DOHH2 (cell line): ENCODE results near the gene CEL.

Experiments used
- H3F3A ChIP-seq: fragments of 200-600 bp; sonication (generic), shearing (Covaris generic); 2 replicates; pipeline ENCODE4 v1.6.0; 2016; ENCODE audit warnings: antibody characterized with exemption, mild to moderate bottlenecking; ENCODE audit not compliant: control insufficient read depth, insufficient read depth
- H3K27ac ChIP-seq: fragments of 200-600 bp; sonication (generic); 2 replicates; pipeline ENCODE4 v1.5.1; 2014; ENCODE audit warnings: low read depth, mild to moderate bottlenecking, low read length, moderate library complexity
- H3K27me3 ChIP-seq: fragments of 200-600 bp; sonication (generic); 2 replicates; pipeline ENCODE4 v1.6.1; 2014; ENCODE audit warnings: mild to moderate bottlenecking, low read length, mixed read lengths; ENCODE audit not compliant: control insufficient read depth
- H3K36me3 ChIP-seq: fragments of 200-600 bp; sonication (generic); 2 replicates; pipeline ENCODE4 v1.6.1; 2014; ENCODE audit warnings: mild to moderate bottlenecking, low read length, moderate library complexity, mixed read lengths; ENCODE audit not compliant: control insufficient read depth
- H3K4me1 ChIP-seq: fragments of 200-600 bp; sonication (generic); 2 replicates; pipeline ENCODE4 v1.6.1; 2014; ENCODE audit warnings: mild to moderate bottlenecking, low read length, mixed read lengths; ENCODE audit not compliant: control insufficient read depth
- H3K4me2 ChIP-seq: fragments of 200-600 bp; sonication (generic); 2 replicates; pipeline ENCODE4 v1.6.0; 2014; ENCODE audit warnings: mild to moderate bottlenecking, low read length, moderate library complexity
- H3K4me3 ChIP-seq: fragments of 200-600 bp; sonication (generic); 2 replicates; pipeline ENCODE4 v1.5.1; 2014; ENCODE audit warnings: mild to moderate bottlenecking, low read length, mixed read lengths
- H3K79me2 ChIP-seq: fragments of 200-600 bp; sonication (generic); 2 replicates; pipeline ENCODE4 v1.6.1; 2014; ENCODE audit warnings: mild to moderate bottlenecking, low read length, mixed read lengths; ENCODE audit not compliant: control insufficient read depth
- H3K9me2 ChIP-seq: fragments of 200-600 bp; sonication (generic); replicated peaks from 2 replicates; pipeline ENCODE4 v1.6.1; 2014; ENCODE audit warnings: mild to moderate bottlenecking, low read length, mixed read lengths; ENCODE audit not compliant: control insufficient read depth
- H3K9me3 ChIP-seq: fragments of 200-600 bp; sonication (generic); 2 replicates; pipeline ENCODE4 v1.6.1; 2014; ENCODE audit warnings: antibody characterized with exemption, low read length, mixed read lengths; ENCODE audit not compliant: control insufficient read depth, insufficient read depth
- H4K20me1 ChIP-seq: fragments of 200-600 bp; sonication (generic); 2 replicates; pipeline ENCODE4 v1.6.0; 2014; ENCODE audit warnings: low read depth, mild to moderate bottlenecking, antibody characterized with exemption, low read length, moderate library complexity; ENCODE audit not compliant: control insufficient read depth, insufficient read depth
- EZH2phosphoT487 ChIP-seq: fragments of 200-600 bp; sonication (generic); IDR thresholded peaks from 2 replicates; pipeline ENCODE4 v1.6.1; 2017; ENCODE audit warnings: borderline replicate concordance, mild to moderate bottlenecking, antibody characterized with exemption, low read length, moderate library complexity, mixed read lengths
- TF ChIP-seq, protein P1 (sequence below): fragments of 200-600 bp; sonication (generic); IDR thresholded peaks from one replicate; pipeline ENCODE4 v1.5.1; 2014; ENCODE audit warnings: antibody characterized with exemption, mild to moderate bottlenecking, low read depth, low read length; ENCODE audit not compliant: poor library complexity, severe bottlenecking

The CEL gene

GRCh38 chr9:133116346-133117231, 54.8 kb downstream of the CEL start:
- no peaks in the 10 kb centered on the region for H3K9me3 ChIP-seq
- no peak overlapping the region for H3K4me3 ChIP-seq
- H3K27ac ChIP-seq: no peak overlapping the region
- peaks cover under 1% of the 10 kb centered on the region; the same call in 1 of the 2 replicates for H3F3A ChIP-seq
- H3K36me3 ChIP-seq: no peaks in the 10 kb centered on the region; the same call in 1 of the 2 replicates
- no peaks in the 10 kb centered on the region for H3K9me2 ChIP-seq
- H3K27me3 ChIP-seq: no peaks in the 10 kb centered on the region
- TF ChIP-seq EZH2phosphoT487: no peak
- TF ChIP-seq, protein P1, sequence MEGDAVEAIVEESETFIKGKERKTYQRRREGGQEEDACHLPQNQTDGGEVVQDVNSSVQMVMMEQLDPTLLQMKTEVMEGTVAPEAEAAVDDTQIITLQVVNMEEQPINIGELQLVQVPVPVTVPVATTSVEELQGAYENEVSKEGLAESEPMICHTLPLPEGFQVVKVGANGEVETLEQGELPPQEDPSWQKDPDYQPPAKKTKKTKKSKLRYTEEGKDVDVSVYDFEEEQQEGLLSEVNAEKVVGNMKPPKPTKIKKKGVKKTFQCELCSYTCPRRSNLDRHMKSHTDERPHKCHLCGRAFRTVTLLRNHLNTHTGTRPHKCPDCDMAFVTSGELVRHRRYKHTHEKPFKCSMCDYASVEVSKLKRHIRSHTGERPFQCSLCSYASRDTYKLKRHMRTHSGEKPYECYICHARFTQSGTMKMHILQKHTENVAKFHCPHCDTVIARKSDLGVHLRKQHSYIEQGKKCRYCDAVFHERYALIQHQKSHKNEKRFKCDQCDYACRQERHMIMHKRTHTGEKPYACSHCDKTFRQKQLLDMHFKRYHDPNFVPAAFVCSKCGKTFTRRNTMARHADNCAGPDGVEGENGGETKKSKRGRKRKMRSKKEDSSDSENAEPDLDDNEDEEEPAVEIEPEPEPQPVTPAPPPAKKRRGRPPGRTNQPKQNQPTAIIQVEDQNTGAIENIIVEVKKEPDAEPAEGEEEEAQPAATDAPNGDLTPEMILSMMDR: no peak
- H3K4me1 ChIP-seq: peaks cover 28% of the 10 kb centered on the region
- peaks cover 26% of the 10 kb centered on the region for H4K20me1 ChIP-seq
- peaks cover 44% of the 10 kb centered on the region for H3K79me2 ChIP-seq
- H3K4me2 ChIP-seq: no peak overlapping the region

GRCh38 chr9:133117271-133118178, 55.7 kb downstream of the CEL start:
- Histone ChIP-seq H4K20me1 (peaks cover 26% of the 10 kb centered on the region), H3K4me3 (no peak overlapping the region), H3K4me2 (no peak overlapping the region), H3K27ac (no peak overlapping the region), H3K4me1 (peaks cover 36% of the 10 kb centered on the region), H3K27me3 (no peaks in the 10 kb centered on the region), H3K9me2 (no peaks in the 10 kb centered on the region), H3K9me3 (no peaks in the 10 kb centered on the region), H3K36me3 (no peaks in the 10 kb centered on the region), H3F3A (peaks cover 5% of the 10 kb centered on the region; the same call in 1 of the 2 replicates), H3K79me2 (peaks cover 44% of the 10 kb centered on the region)
- TF ChIP-seq, protein P1: no peak
- no peak for TF ChIP-seq EZH2phosphoT487

DNA sequence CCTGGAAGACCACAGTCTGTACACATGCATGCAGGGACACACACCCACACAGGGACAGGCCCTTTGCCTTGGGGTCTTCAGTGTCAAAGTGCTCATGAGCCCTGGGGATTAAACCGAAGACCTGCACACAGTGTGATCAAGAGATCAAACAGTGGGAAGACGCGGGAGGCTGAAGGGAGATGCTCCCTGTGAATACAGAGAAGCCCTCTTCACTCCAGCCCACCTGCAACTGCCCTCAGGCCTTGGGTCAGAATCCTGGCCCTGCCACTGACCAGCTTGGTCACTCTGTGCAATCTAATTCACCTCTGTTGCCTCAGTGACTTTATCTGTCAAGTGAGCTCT, 56.4 kb downstream of the CEL start:
- Histone ChIP-seq H3K4me1 (peaks cover 32% of the 10 kb centered on the region), H3K9me3 (no peaks in the 10 kb centered on the region), H3K27ac (no peak overlapping the region), H3K27me3 (no peaks in the 10 kb centered on the region), H3K4me3 (no peak overlapping the region), H3K36me3 (no peaks in the 10 kb centered on the region), H3K79me2 (peaks cover 44% of the 10 kb centered on the region), H4K20me1 (peaks cover 26% of the 10 kb centered on the region), H3K9me2 (no peaks in the 10 kb centered on the region), H3F3A (peaks cover 7% of the 10 kb centered on the region; the same call in 1 of the 2 replicates), H3K4me2 (no peak overlapping the region)
- no peak for TF ChIP-seq EZH2phosphoT487
- TF ChIP-seq, protein P1: no peak
